Bladder microvascular endothelial cell (primary cell): ENCODE results near the gene PELI3. TPM values are rescaled to one million over a fixed set of nuclear protein-coding genes. Genes with fewer than 3 reads are reported as not detected.

Experiments used
- total RNA-seq: library from RNA; depleted of rRNA; stranded (reverse); fragments of >200 nt; gene quantifications from 2 replicates; pipeline ENCODE4 v1.2.3, GENCODE V29; 2014

PELI3 gene, protein sequence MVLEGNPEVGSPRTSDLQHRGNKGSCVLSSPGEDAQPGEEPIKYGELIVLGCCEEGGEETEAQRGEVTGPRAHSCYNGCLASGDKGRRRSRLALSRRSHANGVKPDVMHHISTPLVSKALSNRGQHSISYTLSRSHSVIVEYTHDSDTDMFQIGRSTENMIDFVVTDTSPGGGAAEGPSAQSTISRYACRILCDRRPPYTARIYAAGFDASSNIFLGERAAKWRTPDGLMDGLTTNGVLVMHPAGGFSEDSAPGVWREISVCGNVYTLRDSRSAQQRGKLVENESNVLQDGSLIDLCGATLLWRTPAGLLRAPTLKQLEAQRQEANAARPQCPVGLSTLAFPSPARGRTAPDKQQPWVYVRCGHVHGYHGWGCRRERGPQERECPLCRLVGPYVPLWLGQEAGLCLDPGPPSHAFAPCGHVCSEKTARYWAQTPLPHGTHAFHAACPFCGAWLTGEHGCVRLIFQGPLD
- total RNA-seq: 2.4 and 5.7 TPM in 2 replicates

DNA sequence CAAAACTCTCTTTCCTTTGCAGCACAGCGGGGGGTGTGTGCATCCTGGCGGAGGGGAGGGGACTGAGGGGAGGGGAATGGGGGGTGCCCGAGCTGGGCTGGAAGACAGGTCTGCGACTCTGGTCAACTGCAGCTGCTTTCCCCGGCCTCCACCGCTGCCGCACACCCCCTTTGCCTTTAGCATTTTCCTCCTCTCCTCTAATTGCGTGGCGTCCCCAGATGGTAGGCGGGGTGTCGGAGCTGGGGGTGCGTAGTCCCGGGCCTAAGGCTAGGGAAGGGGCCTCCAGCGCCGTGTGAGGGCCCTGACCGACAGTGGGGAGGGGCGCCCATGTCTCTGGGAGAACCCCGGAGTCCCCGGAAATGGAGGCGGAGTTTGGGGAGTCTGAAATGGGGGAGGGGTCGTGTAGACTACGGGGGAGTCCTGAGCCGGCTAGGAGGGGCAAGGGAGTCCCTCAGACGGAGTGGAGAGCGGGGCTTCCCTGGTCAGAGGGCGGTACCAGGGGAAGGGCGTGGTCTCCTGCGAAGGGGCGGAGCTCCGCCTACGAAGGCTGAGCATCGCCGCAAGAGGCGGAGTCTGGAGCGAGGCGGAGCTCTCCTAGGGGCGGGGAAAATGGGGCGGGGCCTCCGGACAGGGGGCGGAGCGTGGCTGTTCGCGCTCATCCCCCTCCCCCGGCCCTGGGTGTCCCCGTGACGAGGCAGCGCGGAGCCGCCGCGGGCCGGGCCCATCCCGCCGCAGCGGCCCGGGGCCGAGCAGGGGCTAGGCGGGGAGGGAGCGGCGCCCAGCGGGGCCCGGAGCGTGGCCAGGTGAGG, at the start of gene PELI3:
PELI3 (plus strand) TSS at position 681 of the 809 bp plus-strand sequence. CDS start 1,224 bp downstream, outside the sequence.

DNA sequence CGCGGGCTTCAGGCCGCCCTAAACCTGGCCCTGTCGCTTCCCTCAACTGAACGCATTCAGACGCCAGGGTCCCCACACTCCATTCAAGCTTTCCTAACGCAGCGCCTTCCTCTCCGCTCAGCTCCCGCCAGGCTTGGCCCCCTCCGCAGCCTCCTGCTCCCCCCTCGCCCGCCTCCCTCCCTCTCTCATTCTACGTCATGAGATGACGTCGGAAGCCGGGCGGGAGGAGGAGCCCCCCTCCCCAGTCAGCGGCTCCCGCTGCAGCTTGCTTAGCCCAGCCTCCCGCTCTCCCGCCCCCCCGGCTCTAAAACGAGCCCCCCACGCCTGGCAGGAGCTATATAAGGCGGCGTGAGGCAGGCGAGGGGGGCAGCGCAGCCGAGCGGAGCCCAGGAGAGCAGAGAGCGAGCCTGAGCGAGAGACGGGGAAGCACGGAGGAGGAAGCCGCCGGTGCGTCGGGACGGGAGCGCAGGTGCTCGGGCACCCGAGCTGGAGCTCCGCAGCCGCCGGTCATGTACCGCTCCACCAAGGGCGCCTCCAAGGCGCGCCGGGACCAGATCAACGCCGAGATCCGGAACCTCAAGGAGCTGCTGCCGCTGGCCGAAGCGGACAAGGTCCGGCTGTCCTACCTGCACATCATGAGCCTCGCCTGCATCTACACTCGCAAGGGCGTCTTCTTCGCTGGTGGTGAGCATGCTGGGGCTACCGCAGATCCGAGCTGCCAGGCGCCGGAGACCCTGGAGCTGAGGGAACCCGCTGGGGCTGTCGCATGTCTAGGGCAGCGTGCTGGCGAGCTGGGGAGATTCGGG, 45.8 kb upstream of the PELI3 start, which contains the start of gene NPAS4:
NPAS4 (plus strand) TSS at position 365 of the 806 bp plus-strand sequence; CDS start at position 510, 145 bp downstream.

DNA sequence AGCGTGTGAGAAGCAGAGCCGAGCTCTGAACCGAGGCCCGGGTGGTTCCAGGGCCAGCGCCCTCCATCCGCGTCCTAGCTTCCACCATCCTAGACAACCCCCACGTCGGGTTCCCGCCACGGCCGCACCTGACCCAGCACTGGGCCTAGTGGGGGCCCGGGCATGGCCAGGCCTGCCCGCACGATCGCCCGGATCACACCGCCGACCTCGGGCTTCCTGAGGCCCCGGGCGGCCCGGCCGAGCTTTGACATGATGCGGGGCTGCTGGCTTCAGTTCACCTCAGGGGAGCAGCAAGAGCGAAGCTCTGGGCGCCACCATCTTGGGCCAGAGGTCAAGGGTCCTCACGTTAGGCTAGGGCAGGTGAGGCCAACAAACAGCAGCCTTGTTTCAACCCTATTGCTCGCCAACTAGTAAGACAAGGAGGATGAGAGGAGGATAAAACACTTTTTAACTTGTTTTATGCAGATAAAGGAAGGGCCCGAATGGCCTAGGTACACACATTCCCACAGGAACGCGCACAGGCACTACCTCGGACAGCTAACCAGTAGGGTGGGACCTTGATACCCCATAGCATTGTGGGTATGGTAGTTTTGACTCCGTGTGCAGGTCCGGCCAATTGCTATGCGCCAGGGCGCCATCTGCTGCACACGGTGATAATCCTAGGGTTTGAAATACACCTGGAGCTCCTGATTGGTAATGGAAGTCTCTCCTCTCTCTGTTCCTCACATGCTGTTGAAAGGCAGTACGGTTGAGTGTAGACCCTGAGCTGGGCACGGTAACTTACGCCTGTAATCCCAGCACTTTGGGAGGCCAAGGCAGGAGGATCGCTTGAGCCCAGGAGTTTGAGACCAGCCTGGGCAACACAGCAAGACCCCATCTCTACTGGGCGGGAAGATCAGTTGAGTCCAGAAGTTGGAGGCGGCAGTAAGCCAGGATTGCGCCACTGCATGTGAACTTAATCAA, 27.9 kb upstream of the PELI3 start, which contains the start of gene MRPL11:
MRPL11 (minus strand) TSS at position 345 of the 963 bp plus-strand sequence; CDS start at position 251, 94 bp downstream.

DNA sequence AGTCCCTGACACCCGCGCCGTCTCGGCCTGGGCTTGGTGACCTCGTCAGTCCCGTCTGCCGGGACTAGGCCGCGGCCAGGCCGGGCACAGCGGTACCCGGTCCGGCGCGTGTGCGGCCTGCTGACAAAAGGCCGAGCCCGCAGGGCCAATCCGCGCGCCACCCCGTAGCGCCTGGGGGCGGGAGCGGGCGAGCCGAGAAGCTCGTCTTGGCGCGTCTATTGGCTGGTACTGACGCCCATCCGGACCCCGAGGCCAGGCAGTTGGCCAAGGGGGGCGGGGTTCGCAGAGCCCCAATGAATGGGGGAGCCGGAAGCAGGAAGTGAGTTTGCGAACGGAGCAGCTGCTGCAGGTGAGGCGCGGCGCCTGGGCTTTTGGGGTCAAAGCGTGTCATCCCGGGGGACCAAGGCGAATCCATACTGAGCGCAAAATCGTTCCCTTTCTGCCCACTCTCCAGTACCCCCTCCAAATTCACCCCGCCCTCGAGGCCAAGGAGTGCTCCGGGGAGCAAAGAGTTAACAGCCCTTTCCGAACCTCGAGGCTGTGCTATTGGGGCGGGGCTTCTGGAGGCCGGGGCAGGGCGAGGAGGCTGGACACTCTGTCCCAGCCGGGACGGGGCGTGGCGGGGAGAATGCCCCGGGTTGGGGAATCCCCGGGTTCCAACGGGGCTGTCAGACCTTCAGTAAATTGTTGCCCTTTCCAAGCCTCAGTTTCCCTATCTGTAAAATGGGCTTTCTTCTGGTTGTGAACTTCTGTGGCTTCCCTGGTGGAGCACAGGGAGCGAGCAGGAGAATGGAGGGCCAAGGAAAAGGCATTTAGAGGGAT, 13.6 kb downstream of the PELI3 start, which contains the start of gene DPP3:
DPP3 (plus strand) TSS at position 318 of the 822 bp plus-strand sequence. CDS start 1,767 bp downstream, outside the sequence.

DNA sequence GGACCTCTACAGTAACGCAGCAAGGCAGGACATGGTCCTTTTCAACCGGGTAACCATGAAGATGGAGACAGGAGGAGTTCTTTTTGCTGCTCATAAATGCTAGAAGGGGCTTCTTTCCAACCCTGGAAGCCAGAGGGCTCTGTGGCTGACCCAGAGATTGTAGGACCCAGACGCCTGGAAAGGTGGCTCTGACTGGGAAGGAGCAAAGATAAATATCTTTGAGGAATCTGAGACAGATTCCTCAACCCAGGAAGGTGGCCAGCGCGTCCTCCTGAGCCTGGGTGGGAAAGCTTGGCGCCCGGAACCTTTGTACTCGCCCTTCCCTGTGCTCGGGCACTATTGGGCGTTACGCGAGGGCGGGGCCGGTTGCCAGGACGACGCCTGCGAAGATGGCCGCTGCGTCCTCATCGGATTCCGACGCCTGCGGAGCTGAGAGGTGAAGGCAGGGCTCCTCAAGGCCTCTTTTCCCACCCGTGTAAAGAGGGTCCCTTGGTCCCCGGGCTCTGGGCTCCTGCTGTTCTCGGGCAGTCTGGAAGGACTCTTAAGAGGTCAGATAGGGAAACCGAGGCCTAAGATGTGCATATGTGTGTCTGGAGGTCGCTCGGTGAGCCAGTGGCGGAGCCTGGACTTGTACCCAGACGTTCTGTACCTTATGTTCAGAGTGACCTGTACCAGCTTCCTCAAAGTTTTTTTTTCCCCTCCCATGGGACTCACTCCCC, 43.7 kb downstream of the PELI3 start, which contains the start of gene BBS1:
BBS1 (plus strand) TSS at position 365 of the 719 bp plus-strand sequence; CDS start at position 390, 25 bp downstream.

Other genes starting within 250 kb of the PELI3 start
- 11.2 and 25.1 TPM in 2 replicates for gene KLC2, start 209.2 kb upstream of the PELI3 start, total RNA-seq
- 75.1 and 116 TPM in 2 replicates for gene RAB1B, start 198.3 kb upstream of the PELI3 start, total RNA-seq
- gene CNIH2, start 188.7 kb upstream of the PELI3 start, total RNA-seq: not detected in 2 replicates
- 106 and 124 TPM in 2 replicates for gene YIF1A, start 177.8 kb upstream of the PELI3 start, total RNA-seq
- gene TMEM151A, start 175.0 kb upstream of the PELI3 start, total RNA-seq: under 0.01 TPM in 1 of 2 replicates, not detected in the other
- 0.25 and 1.3 TPM in 2 replicates for gene CD248, start 149.9 kb upstream of the PELI3 start, total RNA-seq
- 2.9 and 4.0 TPM in 2 replicates for gene RIN1, start 130.5 kb upstream of the PELI3 start, total RNA-seq
- 57.6 and 64.3 TPM in 2 replicates for gene BRMS1, start 121.8 kb upstream of the PELI3 start, total RNA-seq
- gene B4GAT1, start 119.3 kb upstream of the PELI3 start, total RNA-seq: 13.4 and 23.8 TPM in 2 replicates
- 0.16 and 1.3 TPM in 2 replicates for gene SLC29A2, start 95.1 kb upstream of the PELI3 start, total RNA-seq
- gene NPAS4, start 45.9 kb upstream of the PELI3 start, total RNA-seq: not detected in 2 replicates
- 34.9 and 46.1 TPM in 2 replicates for gene MRPL11, start 28.1 kb upstream of the PELI3 start, total RNA-seq
- 52.9 and 65.8 TPM in 2 replicates for gene DPP3, start 13.5 kb downstream of the PELI3 start, total RNA-seq
- gene BBS1, start 43.7 kb downstream of the PELI3 start, total RNA-seq: 12.5 and 26.4 TPM in 2 replicates
- 8.9 and 17.6 TPM in 2 replicates for gene ZDHHC24, start 79.1 kb downstream of the PELI3 start, total RNA-seq
- under 0.01 and 0.06 TPM in 2 replicates for gene ACTN3, start 80.0 kb downstream of the PELI3 start, total RNA-seq
- gene CTSF, start 101.7 kb downstream of the PELI3 start, total RNA-seq: 16.7 and 31.8 TPM in 2 replicates
- gene CCDC87, start 126.2 kb downstream of the PELI3 start, total RNA-seq: under 0.01 and 0.13 TPM in 2 replicates
- 28.1 and 29.3 TPM in 2 replicates for gene CCS, start 126.3 kb downstream of the PELI3 start, total RNA-seq
- gene RBM14, start 149.7 kb downstream of the PELI3 start, total RNA-seq: 19.6 and 34.4 TPM in 2 replicates
- 102 and 182 TPM in 2 replicates for gene RBM4, start 171.8 kb downstream of the PELI3 start, total RNA-seq
- 13.1 and 32.1 TPM in 2 replicates for gene RBM4B, start 211.0 kb downstream of the PELI3 start, total RNA-seq